ENCODE data around the gene ZFPM1. TPM values are rescaled to one million over a fixed set of nuclear protein-coding genes. Genes with fewer than 3 reads are reported as not detected.

The ZFPM1 gene
- polyA plus RNA-seq, 1 of the 3 experiments (the other 2 are of a cell fraction) = 1.2 TPM

DNA sequence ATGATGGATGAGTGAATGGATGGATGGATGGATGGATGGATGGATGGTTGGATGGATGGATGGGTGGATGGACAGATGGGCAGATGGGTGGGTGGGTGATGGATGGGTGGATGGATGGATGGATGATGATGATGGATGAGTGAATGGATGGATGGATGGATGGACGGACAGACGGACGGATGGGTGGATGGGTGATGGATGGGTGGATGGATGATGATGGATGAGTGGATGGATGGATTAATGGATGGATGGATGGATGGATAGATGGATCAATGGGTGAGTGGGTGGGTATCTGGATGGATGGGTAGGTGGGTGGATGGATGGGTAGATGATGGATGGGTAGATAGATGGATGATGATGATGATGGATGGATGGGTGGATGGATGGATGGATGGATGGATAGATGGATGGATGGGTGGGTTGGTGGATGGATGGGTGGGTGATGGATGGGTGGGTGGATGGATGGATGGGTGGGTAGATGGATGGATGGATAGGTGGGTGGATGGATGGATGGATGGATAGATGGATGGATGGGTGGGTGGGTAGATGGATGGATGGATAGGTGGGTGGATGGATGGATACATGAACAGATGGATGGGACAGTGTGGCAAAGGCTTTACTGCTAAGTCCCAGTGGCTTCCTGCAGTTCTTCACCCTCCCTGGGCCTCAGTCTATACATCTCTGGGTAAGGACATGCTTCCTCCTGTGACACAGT, 30.2 kb upstream of the ZFPM1 start:
- DNase-seq = no peak
- no peaks in the 10 kb centered on the region for H3K9me2 ChIP-seq
- ChIA-PET POLR2A (no interaction called here), CTCF (interaction anchor here (0.9 kb wide), 1 partner anchor 10 kb away, joined by 3 read pairs; no protein-coding TSS in a partner anchor)
- peaks cover 0 to 19% of the 10 kb centered on the region in 2 experiments; a peak in 1 of 4 replicates for H3K4me1 ChIP-seq (ENCODE audit: control insufficient read depth in 1 of 2, insufficient read depth in 2 of 2, low read depth in 1 of 2, low read length in 1 of 2)
- H3K36me3 ChIP-seq (replicated peaks in 1 of 2; ENCODE audit: control insufficient read depth in 1 of 2, insufficient read depth in 2 of 2, low read length in 1 of 2) = no peaks in the 10 kb centered on the region
- TF ChIP-seq FOXM1 (IDR thresholded peaks at IDR 0.05; ENCODE audit: low read depth) (no peak), EP300 (IDR thresholded peaks at IDR 0.05; ENCODE audit: borderline replicate concordance in 1 of 2, low read depth in 1 of 2, low read length in 1 of 2) (no peak), TAF1 (IDR thresholded peaks at IDR 0.05; ENCODE audit: borderline replicate concordance, low read depth, low read length) (no peak), CHD2 (IDR thresholded peaks at IDR 0.05; ENCODE audit: low read length, partially characterized antibody) (no peak), MEF2A (IDR thresholded peaks at IDR 0.05; ENCODE audit: borderline replicate concordance, low read depth) (no peak), IRF3 (IDR thresholded peaks at IDR 0.05; ENCODE audit: low read depth, low read length) (no peak), RCOR1 (IDR thresholded peaks at IDR 0.05; ENCODE audit: low read length) (no peak), JUND (IDR thresholded peaks at IDR 0.05) (no peak)
- H3K4me2 ChIP-seq = no peak overlapping the region
- H3K27ac ChIP-seq (ENCODE audit: low read depth in 2 of 2, low read length in 1 of 2) = no peak overlapping the region
- no peaks in the 10 kb centered on the region for H3K9me3 ChIP-seq
- no peak overlapping the region for H2AFZ ChIP-seq (ENCODE audit: low read depth)
- H4K20me1 ChIP-seq (ENCODE audit: insufficient read depth) = peaks cover 8% of the 10 kb centered on the region; the same call in 1 of the 2 replicates
- H3F3A ChIP-seq (replicated peaks; ENCODE audit: insufficient read depth) = no peaks in the 10 kb centered on the region
- no peak overlapping the region for H3K9ac ChIP-seq
- H3K27me3 ChIP-seq (ENCODE audit: insufficient read depth) = no peaks in the 10 kb centered on the region
- H3K79me2 ChIP-seq (ENCODE audit: insufficient read depth) = no peaks in the 10 kb centered on the region
- WGBS (ENCODE audit: low lambda C conversion rate) = 54% methylated on average over 3 of the region's 3 CpGs
- no peak overlapping the region for H3K4me3 ChIP-seq (ENCODE audit: low read depth in 2 of 2, low read length in 1 of 2)

DNA sequence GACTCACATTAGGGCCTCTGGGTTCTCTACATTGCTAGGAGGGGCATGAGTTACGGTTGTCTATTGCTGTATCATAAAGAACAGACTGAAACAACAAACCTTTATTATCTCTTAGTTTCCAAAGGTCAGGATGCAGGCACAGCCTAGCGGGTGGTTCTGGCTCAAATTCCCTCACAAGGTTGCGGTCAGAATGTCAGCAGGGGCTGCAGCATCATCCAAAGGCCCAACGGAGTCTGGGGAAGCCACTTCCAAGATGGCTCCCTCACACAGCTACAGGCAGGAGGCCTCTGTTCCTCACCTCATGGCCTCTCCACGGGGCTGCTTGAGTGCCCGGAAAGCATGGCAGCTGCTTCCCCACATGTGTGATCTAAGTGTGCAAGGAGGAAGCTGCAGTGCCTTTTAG, 29.6 kb upstream of the ZFPM1 start:
- no peaks in the 10 kb centered on the region for H3K36me3 ChIP-seq (replicated peaks in 1 of 2; ENCODE audit: control insufficient read depth in 1 of 2, insufficient read depth in 2 of 2, low read length in 1 of 2)
- no peak overlapping the region for H3K4me2 ChIP-seq
- no peak overlapping the region; a peak in 1 of 4 replicates for H3K27ac ChIP-seq (ENCODE audit: low read depth in 2 of 2, low read length in 1 of 2)
- H3K4me1 ChIP-seq (ENCODE audit: control insufficient read depth in 1 of 2, insufficient read depth in 2 of 2, low read depth in 1 of 2, low read length in 1 of 2) = peaks cover 0 to 15% of the 10 kb centered on the region in 2 experiments; a peak in 1 of 4 replicates
- peaks cover 8% of the 10 kb centered on the region; the same call in 1 of the 2 replicates for H4K20me1 ChIP-seq (ENCODE audit: insufficient read depth)
- no peaks in the 10 kb centered on the region for H3F3A ChIP-seq (replicated peaks; ENCODE audit: insufficient read depth)
- no peaks in the 10 kb centered on the region for H3K27me3 ChIP-seq (ENCODE audit: insufficient read depth)
- H2AFZ ChIP-seq (ENCODE audit: low read depth) = no peak overlapping the region
- CTCF ChIA-PET = interaction anchor here (0.9 to 2.6 kb wide), 2 partner anchors 10 to 13 kb away, joined by 3 to 15 read pairs; no protein-coding TSS in a partner anchor
- 100% methylated on average over 3 of the region's 6 CpGs for WGBS (ENCODE audit: low lambda C conversion rate)
- H3K9me3 ChIP-seq = no peaks in the 10 kb centered on the region
- no peak for DNase-seq
- no peaks in the 10 kb centered on the region for H3K79me2 ChIP-seq (ENCODE audit: insufficient read depth)
- no peaks in the 10 kb centered on the region for H3K9me2 ChIP-seq
- H3K9ac ChIP-seq = no peak overlapping the region
- no peak overlapping the region for H3K4me3 ChIP-seq (ENCODE audit: low read depth in 2 of 2, low read length in 1 of 2)
- POLR2A ChIA-PET = no interaction called here
- TF ChIP-seq CTCF (IDR thresholded peaks at IDR 0.05) = no peak
- no peak for TF ChIP-seq TAF1 (IDR thresholded peaks at IDR 0.05; ENCODE audit: borderline replicate concordance, low read depth, low read length)
- TF ChIP-seq, protein P1, sequence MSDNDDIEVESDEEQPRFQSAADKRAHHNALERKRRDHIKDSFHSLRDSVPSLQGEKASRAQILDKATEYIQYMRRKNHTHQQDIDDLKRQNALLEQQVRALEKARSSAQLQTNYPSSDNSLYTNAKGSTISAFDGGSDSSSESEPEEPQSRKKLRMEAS (IDR thresholded peaks at IDR 0.05; ENCODE audit: low read depth) = no peak
- no peak for TF ChIP-seq GABPA (IDR thresholded peaks at IDR 0.05; ENCODE audit: low read depth)
- TF ChIP-seq RAD21 (IDR thresholded peaks at IDR 0.05; ENCODE audit: low read length) = no peak
- no peak for TF ChIP-seq ELF1 (IDR thresholded peaks at IDR 0.05)
- TF ChIP-seq NFIC (IDR thresholded peaks at IDR 0.05; ENCODE audit: borderline replicate concordance) = no peak
- no peak for TF ChIP-seq USF2 (IDR thresholded peaks at IDR 0.05; ENCODE audit: borderline replicate concordance, low read depth, low read length)
- no peak for TF ChIP-seq FOXJ3 (CRISPR knock-in tag; IDR thresholded peaks at IDR 0.05)
- no peak for TF ChIP-seq ZBTB33 (IDR thresholded peaks at IDR 0.05; ENCODE audit: borderline replicate concordance, low read depth)
- TF ChIP-seq, protein P2, sequence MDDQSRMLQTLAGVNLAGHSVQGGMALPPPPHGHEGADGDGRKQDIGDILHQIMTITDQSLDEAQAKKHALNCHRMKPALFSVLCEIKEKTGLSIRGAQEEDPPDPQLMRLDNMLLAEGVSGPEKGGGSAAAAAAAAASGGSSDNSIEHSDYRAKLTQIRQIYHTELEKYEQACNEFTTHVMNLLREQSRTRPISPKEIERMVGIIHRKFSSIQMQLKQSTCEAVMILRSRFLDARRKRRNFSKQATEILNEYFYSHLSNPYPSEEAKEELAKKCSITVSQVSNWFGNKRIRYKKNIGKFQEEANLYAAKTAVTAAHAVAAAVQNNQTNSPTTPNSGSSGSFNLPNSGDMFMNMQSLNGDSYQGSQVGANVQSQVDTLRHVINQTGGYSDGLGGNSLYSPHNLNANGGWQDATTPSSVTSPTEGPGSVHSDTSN (IDR thresholded peaks at IDR 0.05) = no peak

All from SK-N-SH (cell line).